Glutamatergic neuron (in vitro differentiated cells): Measurements from ENCODE around the gene SLC29A1. TPM values are rescaled to one million over a fixed set of nuclear protein-coding genes. Genes with fewer than 3 reads are reported as not detected.

Experiments
- DNase-seq: peaks from one replicate; pipeline ENCODE4 v3.0.0; 2022
- H3K27ac Mint-ChIP-seq: one replicate; pipeline ENCODE4 v1.8.0; 2020; ENCODE audit warnings: mild to moderate bottlenecking, mixed read lengths, inconsistent platforms; ENCODE audit not compliant: unreplicated experiment
- H3K27me3 Mint-ChIP-seq: one replicate; pipeline ENCODE4 v1.8.0; 2020; ENCODE audit warnings: mild to moderate bottlenecking, moderate library complexity, mixed read lengths, inconsistent platforms; ENCODE audit not compliant: unreplicated experiment
- H3K36me3 Mint-ChIP-seq: one replicate; pipeline ENCODE4 v1.8.0; 2020; ENCODE audit warnings: mild to moderate bottlenecking, mixed read lengths, inconsistent platforms; ENCODE audit not compliant: unreplicated experiment
- H3K4me1 Mint-ChIP-seq: one replicate; pipeline ENCODE4 v1.8.0; 2020; ENCODE audit warnings: mild to moderate bottlenecking, low read depth, mixed read lengths, inconsistent platforms; ENCODE audit not compliant: unreplicated experiment
- H3K4me3 Mint-ChIP-seq: one replicate; pipeline ENCODE4 v1.8.0; 2020; ENCODE audit warnings: mild to moderate bottlenecking, mixed read lengths, inconsistent platforms; ENCODE audit not compliant: unreplicated experiment
- H3K9me3 Mint-ChIP-seq: one replicate; pipeline ENCODE4 v1.8.0; 2020; ENCODE audit warnings: mild to moderate bottlenecking, moderate library complexity, mixed read lengths, inconsistent platforms; ENCODE audit not compliant: unreplicated experiment
- CTCF ChIP-seq: fragments of 200-600 bp; sonication (generic); IDR thresholded peaks from one replicate; pipeline ENCODE4 v1.5.0; 2021; ENCODE audit not compliant: partially characterized antibody, unreplicated experiment
- total RNA-seq: library from RNA; stranded (reverse); fragmentation: NEBNext Ultra II Directional; extraction: Animal tissue kit (Norgen Biotek cat#: 25700); gene quantifications from one replicate; pipeline ENCODE4 v1.2.1, GENCODE V29; 2021; ENCODE audit not compliant: unreplicated experiment

The SLC29A1 gene
- total RNA-seq, 1 donor from 2014 or later = 20.0 TPM

DNA sequence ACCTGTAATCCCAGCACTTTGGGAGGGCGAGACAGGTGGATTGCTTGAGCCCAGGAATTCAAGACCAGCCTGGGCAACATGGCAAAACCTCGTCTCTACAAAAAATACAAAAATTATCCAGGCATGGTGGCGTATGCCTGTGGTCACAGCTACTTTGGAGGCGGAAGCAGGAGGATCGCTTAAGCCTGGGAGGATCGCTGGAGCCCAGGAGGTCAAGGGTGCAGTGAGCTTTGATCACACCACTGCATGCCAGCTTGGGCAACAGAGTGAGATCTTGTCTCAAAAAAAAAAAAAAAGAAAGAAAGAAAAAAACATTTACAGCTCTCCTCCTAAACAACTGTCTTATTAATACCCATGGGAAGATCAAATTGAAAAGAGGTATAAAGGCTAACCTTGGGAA is 15.4 kb upstream of the SLC29A1 start:
- TF ChIP-seq CTCF = no peak
- H3K4me1 Mint-ChIP-seq = peaks cover 3% of the 10 kb centered on the region
- H3K9me3 Mint-ChIP-seq = peaks cover 4% of the 10 kb centered on the region
- no peak for DNase-seq
- H3K27me3 Mint-ChIP-seq = peaks cover 4% of the 10 kb centered on the region
- H3K36me3 Mint-ChIP-seq = no peaks in the 10 kb centered on the region
- no peak overlapping the region for H3K4me3 Mint-ChIP-seq
- no peak overlapping the region for H3K27ac Mint-ChIP-seq

- Mint-ChIP-seq H3K36me3 (no peaks in the 10 kb centered on the region), H3K27me3 (peaks cover 4% of the 10 kb centered on the region), H3K27ac (no peak overlapping the region), H3K4me3 (no peak overlapping the region), H3K9me3 (peaks cover 4% of the 10 kb centered on the region), H3K4me1 (no peaks in the 10 kb centered on the region)
- no peak for TF ChIP-seq CTCF
- DNase-seq = no peak
Measured at GRCh38 chr6:44211284-44211683, 12.1 kb upstream of the SLC29A1 start.

DNA sequence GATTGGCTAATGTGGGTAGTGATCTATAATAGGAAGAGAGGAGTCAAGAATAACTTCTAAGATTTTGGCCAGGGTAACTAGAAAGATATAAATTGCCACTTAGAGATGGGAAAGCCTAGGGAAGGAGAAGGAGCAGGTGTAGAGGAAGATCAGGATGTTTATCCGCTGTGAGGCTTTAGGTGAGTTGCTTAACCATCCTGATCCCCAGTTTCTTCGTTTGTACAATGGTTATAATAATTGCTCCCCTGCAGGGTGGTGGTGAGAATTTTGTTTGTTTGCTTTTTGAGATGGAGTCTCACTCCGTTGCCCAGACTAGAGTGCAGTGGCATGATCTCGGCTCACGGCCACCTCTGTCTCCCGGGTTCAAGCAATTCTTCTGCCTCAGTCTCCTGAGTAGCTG is 9.1 kb upstream of the SLC29A1 start:
- H3K4me1 Mint-ChIP-seq = peaks cover 8% of the 10 kb centered on the region
- no peak overlapping the region for H3K27ac Mint-ChIP-seq
- H3K4me3 Mint-ChIP-seq = no peak overlapping the region
- DNase-seq = no peak
- peaks cover 1% of the 10 kb centered on the region for H3K27me3 Mint-ChIP-seq
- H3K9me3 Mint-ChIP-seq = peaks cover 2% of the 10 kb centered on the region
- TF ChIP-seq CTCF = no peak
- H3K36me3 Mint-ChIP-seq = no peaks in the 10 kb centered on the region

DNA sequence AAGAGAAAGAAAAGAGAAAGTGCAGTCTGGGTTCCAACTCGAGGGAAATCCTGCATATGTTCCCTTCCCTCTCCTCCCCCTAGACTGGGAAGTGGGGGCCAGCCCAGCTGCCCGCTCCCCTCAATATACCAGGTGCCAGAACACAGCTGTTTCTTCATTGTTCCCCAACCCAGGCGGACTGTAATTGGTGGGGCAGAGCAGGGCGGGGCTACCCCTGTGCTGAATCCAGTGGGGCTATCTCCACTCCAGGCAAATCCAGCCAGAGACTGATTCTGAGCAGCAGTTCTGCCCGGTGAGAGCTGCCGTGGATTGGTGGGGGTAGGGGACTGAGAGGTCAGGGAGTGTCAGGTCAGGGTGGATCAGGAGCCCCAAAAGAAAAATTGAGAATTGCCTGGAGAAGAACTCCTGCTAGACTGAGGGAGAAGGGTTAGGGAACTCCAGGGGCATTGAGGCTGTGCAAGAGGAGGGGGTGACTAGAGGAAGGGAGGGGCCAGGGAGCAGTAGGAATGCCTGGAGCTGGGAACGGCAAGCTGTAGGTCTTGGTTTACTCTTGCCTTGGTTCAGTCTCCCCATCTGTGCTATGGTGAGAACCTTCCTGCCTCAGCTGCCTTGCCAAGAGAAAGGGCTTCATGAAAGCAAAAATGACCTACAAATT is 6.6 kb upstream of the SLC29A1 start, which contains the start of gene MYMX:
MYMX (plus strand) TSS at position 250 of the 655 bp plus-strand sequence. CDS start 546 bp downstream, outside the sequence.
- peaks cover 8% of the 10 kb centered on the region for H3K4me1 Mint-ChIP-seq
- H3K4me3 Mint-ChIP-seq = peak within 1 kb of the TSS; percentile 37
- no peak for DNase-seq
- no peaks in the 10 kb centered on the region for H3K9me3 Mint-ChIP-seq
- TF ChIP-seq CTCF = no peak
- H3K36me3 Mint-ChIP-seq = no peaks in the 10 kb centered on the region
- peaks cover 1% of the 10 kb centered on the region for H3K27me3 Mint-ChIP-seq
- H3K27ac Mint-ChIP-seq = peak within 1 kb of the TSS; percentile 80

GRCh38 chr6:44217332-44218143 is 5.9 kb upstream of the SLC29A1 start:
- Mint-ChIP-seq H3K27ac (no peak overlapping the region), H3K9me3 (no peaks in the 10 kb centered on the region), H3K4me1 (peaks cover 8% of the 10 kb centered on the region), H3K4me3 (peak overlapping the region; percentile 37), H3K36me3 (no peaks in the 10 kb centered on the region), H3K27me3 (peaks cover 1% of the 10 kb centered on the region)
- no peak for TF ChIP-seq CTCF
- DNase-seq = peak; percentile 62
